HG02610 (cell line): ENCODE data around the gene RAB8B.
A peak's percentile ranks its signal among the peaks of the same experiment; 100 is the strongest.
"Not testable (repeated sequence)": the region's sequence is repeated elsewhere in the genome, so short reads cannot be mapped to it uniquely, and the experiment has no call there.

Experiments
- ATAC-seq: cut with Tn5 transposase; IDR thresholded peaks from one replicate; pipeline ENCODE4 v1.9.1; 2021; ENCODE audit warnings: mild to moderate bottlenecking, moderate library complexity; ENCODE audit not compliant: unreplicated experiment

RAB8B gene

GRCh38 chr15:63203451-63204090 lies 14.2 kb downstream of the RAB8B start:
- ATAC-seq, result peak; percentile 60

GRCh38 chr15:63206079-63206478 lies 16.7 kb downstream of the RAB8B start:
- no peak for ATAC-seq

- ATAC-seq, result not testable (repeated sequence)
Observed at GRCh38 chr15:63208824-63209223, 19.4 kb downstream of the RAB8B start.

GRCh38 chr15:63210151-63211091 lies 21.0 kb downstream of the RAB8B start:
- ATAC-seq, result no peak

GRCh38 chr15:63211092-63211490 lies 21.7 kb downstream of the RAB8B start:
- ATAC-seq, result no peak

GRCh38 chr15:63211549-63211948 lies 22.1 kb downstream of the RAB8B start:
- ATAC-seq, result no peak

- peak; percentile 47 for ATAC-seq
Observed at GRCh38 chr15:63212050-63213004, 22.9 kb downstream of the RAB8B start.

GRCh38 chr15:63218100-63218808 lies 28.8 kb downstream of the RAB8B start:
- ATAC-seq, result no peak

- no peak for ATAC-seq
Observed at GRCh38 chr15:63219196-63219710, 29.8 kb downstream of the RAB8B start.

- no peak for ATAC-seq
Observed at GRCh38 chr15:63221346-63221745, 31.9 kb downstream of the RAB8B start.

GRCh38 chr15:63223463-63223862 lies 34.1 kb downstream of the RAB8B start:
- no peak for ATAC-seq

- no peak for ATAC-seq
Observed at GRCh38 chr15:63225381-63225780, 36.0 kb downstream of the RAB8B start.

- no peak for ATAC-seq
Observed at GRCh38 chr15:63226155-63226883, 36.9 kb downstream of the RAB8B start.

GRCh38 chr15:63226966-63227401 lies 37.6 kb downstream of the RAB8B start:
- ATAC-seq, result no peak

GRCh38 chr15:63227689-63228088 lies 38.3 kb downstream of the RAB8B start:
- no peak for ATAC-seq

- no peak for ATAC-seq
Observed at GRCh38 chr15:63231206-63231605, 41.8 kb downstream of the RAB8B start.

- ATAC-seq, result no peak
Observed at GRCh38 chr15:63231706-63232105, 42.3 kb downstream of the RAB8B start.

GRCh38 chr15:63232405-63232804 lies 43.0 kb downstream of the RAB8B start:
- ATAC-seq, result no peak

GRCh38 chr15:63232943-63233342 lies 43.5 kb downstream of the RAB8B start:
- no peak for ATAC-seq
